HG02884 (cell line): ENCODE results near the gene ARHGEF7.
"Not testable (repeated sequence)": the region's sequence is repeated elsewhere in the genome, so short reads cannot be mapped to it uniquely, and the experiment has no call there.

ENCODE experiments used
- ATAC-seq: cut with Tn5 transposase; IDR thresholded peaks from one replicate; pipeline ENCODE4 v1.9.1; 2021; ENCODE audit warnings: mild to moderate bottlenecking, moderate library complexity; ENCODE audit not compliant: unreplicated experiment

Gene ARHGEF7

GRCh38 chr13:111115061-111115964 is at the start of gene ARHGEF7:
ARHGEF7 (plus strand) TSS chr13:111115310; CDS start chr13:111115527, 217 bp downstream.
- ATAC-seq = peak; percentile 32

GRCh38 chr13:111065698-111066097 is 49.4 kb upstream of the ARHGEF7 start:
- no peak for ATAC-seq

GRCh38 chr13:111066544-111066943 is 48.6 kb upstream of the ARHGEF7 start:
- peak; percentile 8 for ATAC-seq

- ATAC-seq = no peak
Measured at GRCh38 chr13:111068009-111068350, 47.1 kb upstream of the ARHGEF7 start.

- ATAC-seq = not testable (repeated sequence)
Measured at GRCh38 chr13:111071120-111071519, 44.0 kb upstream of the ARHGEF7 start.

GRCh38 chr13:111071526-111071925 is 43.6 kb upstream of the ARHGEF7 start:
- not testable (repeated sequence) for ATAC-seq

- no peak for ATAC-seq
Measured at GRCh38 chr13:111074826-111075225, 40.3 kb upstream of the ARHGEF7 start.

GRCh38 chr13:111076155-111077013 is 38.7 kb upstream of the ARHGEF7 start:
- ATAC-seq = no peak

GRCh38 chr13:111079375-111079774 is 35.7 kb upstream of the ARHGEF7 start:
- no peak for ATAC-seq

- no peak for ATAC-seq
Measured at GRCh38 chr13:111080642-111081041, 34.5 kb upstream of the ARHGEF7 start.

- ATAC-seq = no peak
Measured at GRCh38 chr13:111082240-111082639, 32.9 kb upstream of the ARHGEF7 start.

- not testable (repeated sequence) for ATAC-seq
Measured at GRCh38 chr13:111082769-111083168, 32.3 kb upstream of the ARHGEF7 start.

GRCh38 chr13:111083693-111084092 is 31.4 kb upstream of the ARHGEF7 start:
- ATAC-seq = not testable (repeated sequence)

GRCh38 chr13:111090169-111090568 is 24.9 kb upstream of the ARHGEF7 start:
- no peak for ATAC-seq

GRCh38 chr13:111092685-111093084 is 22.4 kb upstream of the ARHGEF7 start:
- no peak for ATAC-seq

GRCh38 chr13:111093136-111093535 is 22.0 kb upstream of the ARHGEF7 start:
- ATAC-seq = no peak

GRCh38 chr13:111093634-111094033 is 21.5 kb upstream of the ARHGEF7 start:
- no peak for ATAC-seq

- no peak for ATAC-seq
Measured at GRCh38 chr13:111095031-111095840, 19.9 kb upstream of the ARHGEF7 start.

- no peak for ATAC-seq
Measured at GRCh38 chr13:111095911-111096501, 19.1 kb upstream of the ARHGEF7 start.

GRCh38 chr13:111099290-111099689 is 15.8 kb upstream of the ARHGEF7 start:
- no peak for ATAC-seq
